OCI-LY3 (cell line): ENCODE measurements around the gene ZBTB22.

Source experiments
- EZH2phosphoT487 ChIP-seq: fragments of 200-600 bp; shearing (Covaris generic); IDR thresholded peaks from 2 replicates; pipeline ENCODE4 v1.6.1; 2018; ENCODE audit warnings: antibody characterized with exemption, mixed run types, low read depth
- TF ChIP-seq, protein P1 (sequence below): fragments of 200-600, 300-600 bp; sonication (generic); IDR thresholded peaks from 2 replicates; pipeline ENCODE4 v1.5.1; 2014; ENCODE audit warnings: antibody characterized with exemption, low read length, low read depth

DNA sequence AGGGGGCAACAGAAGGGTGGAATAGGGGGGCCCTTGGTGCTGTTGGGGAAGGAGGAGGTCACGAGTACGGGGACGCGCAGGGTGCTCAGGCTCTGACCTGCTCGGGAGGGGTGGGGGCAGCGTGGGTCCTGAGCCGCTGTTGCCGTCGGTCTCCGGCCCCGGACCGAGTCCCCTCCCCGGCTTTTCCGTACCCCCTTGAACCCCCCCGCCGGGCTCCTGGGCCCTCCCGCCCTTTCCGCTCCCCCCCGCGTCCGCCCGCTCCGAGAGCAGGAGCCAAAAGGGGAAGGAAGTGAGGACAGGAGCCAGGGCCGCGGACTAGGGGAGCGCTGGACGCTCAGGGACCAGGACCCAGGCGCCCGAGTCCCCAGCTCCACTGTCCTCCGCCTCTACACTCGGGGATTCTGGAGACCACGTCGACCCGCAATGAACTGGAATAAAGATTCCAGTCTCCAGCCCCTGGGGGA, 18.7 kb downstream of the ZBTB22 start, which contains the start of gene RGL2:
- TF ChIP-seq, protein P1, sequence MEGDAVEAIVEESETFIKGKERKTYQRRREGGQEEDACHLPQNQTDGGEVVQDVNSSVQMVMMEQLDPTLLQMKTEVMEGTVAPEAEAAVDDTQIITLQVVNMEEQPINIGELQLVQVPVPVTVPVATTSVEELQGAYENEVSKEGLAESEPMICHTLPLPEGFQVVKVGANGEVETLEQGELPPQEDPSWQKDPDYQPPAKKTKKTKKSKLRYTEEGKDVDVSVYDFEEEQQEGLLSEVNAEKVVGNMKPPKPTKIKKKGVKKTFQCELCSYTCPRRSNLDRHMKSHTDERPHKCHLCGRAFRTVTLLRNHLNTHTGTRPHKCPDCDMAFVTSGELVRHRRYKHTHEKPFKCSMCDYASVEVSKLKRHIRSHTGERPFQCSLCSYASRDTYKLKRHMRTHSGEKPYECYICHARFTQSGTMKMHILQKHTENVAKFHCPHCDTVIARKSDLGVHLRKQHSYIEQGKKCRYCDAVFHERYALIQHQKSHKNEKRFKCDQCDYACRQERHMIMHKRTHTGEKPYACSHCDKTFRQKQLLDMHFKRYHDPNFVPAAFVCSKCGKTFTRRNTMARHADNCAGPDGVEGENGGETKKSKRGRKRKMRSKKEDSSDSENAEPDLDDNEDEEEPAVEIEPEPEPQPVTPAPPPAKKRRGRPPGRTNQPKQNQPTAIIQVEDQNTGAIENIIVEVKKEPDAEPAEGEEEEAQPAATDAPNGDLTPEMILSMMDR, result no peak
- no peak for TF ChIP-seq EZH2phosphoT487
